EH (cell line): Measurements from ENCODE around the gene SWAP70.
A peak's percentile ranks its signal among the peaks of the same experiment; 100 is the strongest.

Source experiments
- DNase-seq: peaks from one replicate; pipeline ENCODE4 v3.0.0-alpha.2; 2015; ENCODE audit warnings: low read depth

SWAP70 gene

DNA sequence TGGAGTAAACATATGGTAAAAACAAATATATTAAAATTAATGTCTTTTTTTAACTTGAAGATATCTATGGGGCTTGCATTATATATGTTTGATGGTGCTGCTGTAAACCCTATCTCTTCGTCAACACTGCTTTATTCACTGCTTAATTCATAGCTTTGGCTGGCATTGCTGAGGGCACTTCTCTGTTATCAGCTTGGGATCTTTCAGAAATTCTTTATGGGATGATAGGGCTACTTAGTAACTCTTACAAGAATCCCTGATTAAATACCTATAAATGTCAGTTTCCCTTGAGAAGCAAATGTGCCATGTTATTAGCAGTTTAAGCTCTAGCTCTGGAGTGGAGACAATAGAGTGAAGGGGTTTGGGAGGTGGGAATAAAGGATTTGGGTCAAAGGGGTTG is 112.3 kb downstream of the SWAP70 start:
- no peak for DNase-seq

DNA sequence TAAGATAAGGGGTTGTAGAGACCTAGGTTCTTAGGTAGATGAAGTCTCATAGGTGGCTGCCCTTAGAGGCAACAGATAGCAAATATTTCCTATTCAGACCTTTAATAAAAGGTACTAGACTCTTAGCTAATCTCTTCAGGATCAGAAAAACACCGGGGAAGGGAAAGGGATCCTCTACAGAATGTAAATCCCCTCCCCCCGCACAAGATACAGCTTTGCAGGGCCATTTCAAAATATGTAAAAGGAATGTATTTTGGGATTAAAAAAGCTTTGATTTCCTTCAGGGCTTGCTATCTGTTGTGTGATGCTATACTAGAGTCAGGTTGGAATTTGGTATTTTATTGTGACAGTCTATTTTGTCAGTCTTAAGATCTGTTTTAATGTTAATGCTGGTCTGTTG is 113.2 kb downstream of the SWAP70 start:
- DNase-seq = no peak

DNA sequence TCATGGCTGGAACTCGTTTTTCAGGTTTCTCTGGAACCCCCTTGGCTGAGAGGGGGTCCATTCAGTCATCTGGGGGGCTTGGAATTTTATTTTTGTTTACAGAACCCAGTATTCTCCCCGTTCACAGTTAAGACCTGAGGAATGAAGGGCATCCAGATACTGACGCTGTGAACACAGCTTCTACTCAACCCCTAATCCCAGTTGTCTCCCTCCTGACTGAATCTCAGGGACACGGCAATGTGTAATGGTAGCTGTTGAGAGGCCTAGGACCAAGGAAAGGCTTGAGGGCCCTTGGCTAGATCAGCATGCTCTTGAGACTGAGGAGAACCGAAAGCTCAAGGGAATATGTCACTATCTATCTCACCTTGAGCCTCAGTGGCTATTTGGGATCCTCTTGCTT is 113.6 kb downstream of the SWAP70 start:
- DNase-seq = no peak

- no peak for DNase-seq
Measured at GRCh38 chr11:9780929-9781328, 117.1 kb downstream of the SWAP70 start.

DNA sequence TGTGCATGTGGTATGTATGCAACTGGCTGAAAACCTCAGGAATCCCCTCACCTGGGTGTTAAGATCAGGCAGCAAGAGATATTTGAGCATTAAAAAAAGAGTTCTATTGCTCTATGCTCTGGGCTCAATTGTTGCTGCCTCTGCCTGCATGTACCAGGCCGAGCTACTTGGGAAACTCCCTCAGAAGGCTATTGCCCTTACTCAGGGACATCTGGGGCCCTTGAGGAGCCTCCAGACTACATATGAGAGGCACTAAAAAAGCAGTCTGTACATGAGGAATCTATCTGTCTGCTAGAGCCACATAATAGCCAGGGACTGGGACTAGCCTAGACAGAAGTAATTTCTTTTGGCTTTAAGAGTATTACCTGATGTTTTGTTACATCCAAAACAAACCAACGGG is 120.1 kb downstream of the SWAP70 start:
- no peak for DNase-seq

DNA sequence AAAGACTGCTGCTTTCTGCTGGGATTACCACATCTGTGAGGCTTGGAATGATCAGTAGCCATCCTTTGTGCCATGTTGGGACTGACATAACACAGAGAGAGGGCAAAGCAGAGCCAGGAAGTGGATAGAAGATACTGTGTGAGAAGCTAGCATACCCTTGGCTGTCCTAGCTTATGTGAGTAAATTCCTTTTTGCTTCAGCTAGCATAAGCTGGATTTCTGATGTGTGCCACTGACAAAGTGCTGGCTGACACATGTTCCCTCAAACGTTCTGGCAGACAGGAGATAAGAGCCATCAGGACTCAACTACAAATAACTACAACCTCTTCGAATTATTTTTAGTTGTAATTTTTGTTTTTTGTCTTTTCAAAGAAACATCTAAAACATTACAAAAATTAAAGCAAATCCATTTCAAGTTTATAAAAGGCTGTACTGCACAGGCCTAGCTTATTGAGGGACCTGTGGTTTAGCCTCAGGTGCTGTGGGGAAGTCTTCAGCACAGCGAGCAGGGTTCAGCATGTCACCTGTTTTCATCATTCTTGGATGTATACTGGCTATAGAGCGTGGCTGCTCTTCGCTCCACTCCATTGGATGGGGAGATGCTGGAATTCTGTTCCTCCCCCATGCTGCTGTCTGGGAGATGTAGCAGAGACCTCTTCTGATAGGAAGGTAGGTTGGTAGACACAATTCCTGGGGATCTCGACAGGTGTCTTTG is 120.9 kb downstream of the SWAP70 start:
- peak; percentile 44 for DNase-seq

- DNase-seq = peak; percentile 27
Measured at GRCh38 chr11:9787260-9787659, 123.4 kb downstream of the SWAP70 start.

- peak; percentile 95 for DNase-seq
Measured at GRCh38 chr11:9787981-9788521, 124.2 kb downstream of the SWAP70 start.

- no peak for DNase-seq
Measured at GRCh38 chr11:9789910-9790309, 126.0 kb downstream of the SWAP70 start.

DNA sequence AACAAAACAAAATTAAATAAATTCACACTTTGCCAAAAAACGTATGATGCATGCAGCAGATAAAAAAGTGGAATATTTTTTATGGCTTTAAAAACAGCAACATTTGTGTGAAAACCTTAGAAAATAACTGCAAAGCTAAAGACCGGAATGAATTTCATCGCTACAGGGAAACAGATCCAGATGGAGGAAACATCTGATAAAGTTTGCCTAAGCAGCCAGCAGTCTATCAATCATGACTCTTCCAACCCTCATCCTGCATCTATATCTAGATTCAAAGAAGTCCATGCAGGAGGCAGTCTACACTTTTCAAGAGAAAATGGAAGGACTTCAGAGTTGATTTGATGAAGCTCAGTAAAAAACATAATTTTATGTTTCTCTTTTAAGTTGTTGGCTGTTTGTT is 126.8 kb downstream of the SWAP70 start:
- DNase-seq = no peak

GRCh38 chr11:9796266-9796665 is 132.4 kb downstream of the SWAP70 start:
- DNase-seq = no peak

DNA sequence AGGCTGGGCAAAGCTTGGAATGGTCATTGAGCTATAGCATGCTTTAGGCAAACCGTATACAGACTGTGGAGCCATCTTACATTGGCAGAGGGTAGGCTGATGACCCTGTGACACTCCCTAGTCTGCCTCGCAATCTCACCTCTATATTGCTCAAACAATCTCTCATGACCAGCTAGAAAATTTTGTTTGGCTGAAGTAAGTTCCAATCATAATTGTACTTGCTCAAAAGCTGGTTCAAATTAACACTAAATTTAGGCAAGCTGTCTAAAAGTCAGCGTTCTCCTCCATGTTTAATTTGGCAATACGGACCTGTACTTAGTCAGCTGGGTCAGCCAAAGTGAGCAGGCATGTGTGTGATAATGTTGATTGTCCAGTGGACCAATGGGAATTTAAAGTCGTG is 133.0 kb downstream of the SWAP70 start:
- DNase-seq = no peak

GRCh38 chr11:9797300-9797699 is 133.4 kb downstream of the SWAP70 start:
- DNase-seq = no peak

- peak; percentile 76 for DNase-seq
Measured at GRCh38 chr11:9799886-9800285, 136.0 kb downstream of the SWAP70 start.

DNA sequence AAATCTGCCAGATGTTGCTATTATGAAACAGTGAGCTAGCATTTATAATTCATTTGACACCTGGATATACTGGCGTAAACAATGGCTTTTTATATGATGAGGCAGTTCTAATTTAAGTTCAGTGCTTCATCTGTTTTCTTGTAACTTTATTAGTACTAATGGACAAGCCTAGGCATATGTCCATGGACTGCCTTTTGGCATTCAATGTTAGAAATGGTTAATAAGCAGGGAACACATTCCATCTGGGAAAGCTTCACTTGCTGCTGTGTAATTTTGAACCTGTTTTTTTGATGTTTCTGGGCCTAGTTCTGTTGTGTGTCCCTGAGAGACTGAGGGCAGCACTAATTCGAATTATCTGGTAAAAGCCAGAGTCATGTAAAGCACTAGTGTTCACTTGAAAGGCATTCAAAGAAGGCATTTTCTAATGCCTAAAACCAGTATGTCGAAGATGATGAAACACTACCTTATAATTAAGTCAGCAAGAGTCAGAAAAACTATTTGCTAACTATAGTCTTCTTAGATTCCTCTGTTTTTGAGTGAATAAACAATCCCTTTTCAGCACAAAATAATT is 138.5 kb downstream of the SWAP70 start:
- DNase-seq = peak; percentile 96
